Loucy (cell line): Measurements from ENCODE around the gene TSPAN31.

Source experiments
- H2AFZ ChIP-seq: fragments of 200-600 bp; sonication (generic); 2 replicates; pipeline ENCODE4 v1.6.0; 2016; ENCODE audit warnings: antibody characterized with exemption, mild to moderate bottlenecking, low read length, moderate library complexity
- H3F3A ChIP-seq: fragments of 200-600 bp; 2 replicates; pipeline ENCODE4 v1.6.0; 2016; ENCODE audit warnings: antibody characterized with exemption, low read depth, mild to moderate bottlenecking
- H3K27me3 ChIP-seq: fragments of 200-600 bp; sonication (generic); 2 replicates; pipeline ENCODE4 v1.6.1; 2014; ENCODE audit warnings: low read length, mild to moderate bottlenecking; ENCODE audit not compliant: insufficient read depth, poor library complexity, severe bottlenecking
- H3K36me3 ChIP-seq: fragments of 200-600 bp; sonication (generic); 2 replicates; pipeline ENCODE4 v1.6.1; 2016; ENCODE audit warnings: low read length; ENCODE audit not compliant: insufficient read depth
- H3K4me1 ChIP-seq: fragments of 200-600 bp; sonication (generic); 2 replicates; pipeline ENCODE4 v1.5.1; 2014; ENCODE audit warnings: low read length, mild to moderate bottlenecking; ENCODE audit not compliant: insufficient read depth, poor library complexity, severe bottlenecking
- H3K4me2 ChIP-seq: fragments of 200-600 bp; sonication (generic); 2 replicates; pipeline ENCODE4 v1.6.0; 2014; ENCODE audit warnings: antibody characterized with exemption, low read length, low read depth, mild to moderate bottlenecking; ENCODE audit not compliant: poor library complexity, severe bottlenecking
- H3K4me3 ChIP-seq: fragments of 200-600 bp; sonication (generic); 2 replicates; pipeline ENCODE4 v1.5.1; 2014; ENCODE audit warnings: low read length, mild to moderate bottlenecking, mixed read lengths; ENCODE audit not compliant: poor library complexity, severe bottlenecking
- H3K79me2 ChIP-seq: fragments of 200-600 bp; sonication (generic); 2 replicates; pipeline ENCODE4 v1.6.1; 2014; ENCODE audit warnings: low read length; ENCODE audit not compliant: insufficient read depth
- H3K9ac ChIP-seq: fragments of 200-600 bp; sonication (generic); 2 replicates; pipeline ENCODE4 v1.6.0; 2014; ENCODE audit warnings: mild to moderate bottlenecking, low read depth, low read length, moderate library complexity; ENCODE audit not compliant: poor library complexity, severe bottlenecking
- H3K9me2 ChIP-seq: fragments of 200-600 bp; sonication (generic); replicated peaks from 2 replicates; pipeline ENCODE4 v1.6.1; 2016; ENCODE audit warnings: low read depth, low read length, mixed read lengths
- H3K9me3 ChIP-seq: fragments of 200-600 bp; sonication (generic); 2 replicates; pipeline ENCODE4 v1.6.1; 2014; ENCODE audit warnings: mild to moderate bottlenecking, antibody characterized with exemption, low read length, low read depth; ENCODE audit not compliant: insufficient read depth
- H4K20me1 ChIP-seq: fragments of 200-600 bp; sonication (generic); 2 replicates; pipeline ENCODE4 v1.6.0; 2014; ENCODE audit warnings: antibody characterized with exemption, low read length, mild to moderate bottlenecking; ENCODE audit not compliant: insufficient read depth, poor library complexity, severe bottlenecking
- EZH2phosphoT487 ChIP-seq: fragments of 200-600 bp; IDR thresholded peaks from 2 replicates; pipeline ENCODE4 v1.6.1; 2018; ENCODE audit warnings: antibody characterized with exemption, mild to moderate bottlenecking, moderate library complexity, borderline replicate concordance
- TF ChIP-seq, protein P1 (sequence below): fragments of 200-600 bp; sonication (generic); conservative IDR thresholded peaks from 2 replicates; pipeline ENCODE4 v1.5.1; 2014; ENCODE audit warnings: mild to moderate bottlenecking, antibody characterized with exemption, low read length

TSPAN31 gene

DNA sequence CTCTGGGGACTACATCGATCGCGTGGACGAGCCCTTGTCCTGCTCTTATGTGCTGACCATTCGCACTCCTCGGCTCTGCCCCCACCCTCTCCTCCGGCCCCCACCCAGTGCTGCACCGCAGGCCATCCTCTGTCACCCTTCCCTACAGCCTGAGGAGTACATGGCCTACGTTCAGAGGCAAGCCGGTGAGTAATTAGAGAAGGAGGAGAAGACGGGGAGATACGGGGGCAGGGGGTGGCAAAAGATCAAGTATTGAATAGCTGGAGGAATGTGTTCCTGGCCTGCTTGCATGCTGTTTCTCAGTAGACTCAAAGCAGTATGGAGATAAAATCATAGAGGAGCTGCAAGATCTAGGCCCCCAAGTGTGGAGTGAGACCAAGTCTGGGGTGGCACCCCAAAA is 29.1 kb upstream of the TSPAN31 start:
- Histone ChIP-seq H2AFZ (no peak overlapping the region), H3F3A (no peaks in the 10 kb centered on the region), H3K79me2 (no peaks in the 10 kb centered on the region), H4K20me1 (no peaks in the 10 kb centered on the region), H3K4me1 (no peaks in the 10 kb centered on the region), H3K9me3 (no peaks in the 10 kb centered on the region), H3K4me3 (no peak overlapping the region), H3K36me3 (peaks cover 44% of the 10 kb centered on the region; the same call in 1 of the 2 replicates), H3K27me3 (no peaks in the 10 kb centered on the region), H3K9me2 (no peaks in the 10 kb centered on the region), H3K9ac (no peak overlapping the region), H3K4me2 (no peak overlapping the region)
- TF ChIP-seq, protein P1, sequence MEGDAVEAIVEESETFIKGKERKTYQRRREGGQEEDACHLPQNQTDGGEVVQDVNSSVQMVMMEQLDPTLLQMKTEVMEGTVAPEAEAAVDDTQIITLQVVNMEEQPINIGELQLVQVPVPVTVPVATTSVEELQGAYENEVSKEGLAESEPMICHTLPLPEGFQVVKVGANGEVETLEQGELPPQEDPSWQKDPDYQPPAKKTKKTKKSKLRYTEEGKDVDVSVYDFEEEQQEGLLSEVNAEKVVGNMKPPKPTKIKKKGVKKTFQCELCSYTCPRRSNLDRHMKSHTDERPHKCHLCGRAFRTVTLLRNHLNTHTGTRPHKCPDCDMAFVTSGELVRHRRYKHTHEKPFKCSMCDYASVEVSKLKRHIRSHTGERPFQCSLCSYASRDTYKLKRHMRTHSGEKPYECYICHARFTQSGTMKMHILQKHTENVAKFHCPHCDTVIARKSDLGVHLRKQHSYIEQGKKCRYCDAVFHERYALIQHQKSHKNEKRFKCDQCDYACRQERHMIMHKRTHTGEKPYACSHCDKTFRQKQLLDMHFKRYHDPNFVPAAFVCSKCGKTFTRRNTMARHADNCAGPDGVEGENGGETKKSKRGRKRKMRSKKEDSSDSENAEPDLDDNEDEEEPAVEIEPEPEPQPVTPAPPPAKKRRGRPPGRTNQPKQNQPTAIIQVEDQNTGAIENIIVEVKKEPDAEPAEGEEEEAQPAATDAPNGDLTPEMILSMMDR, result no peak
- no peak for TF ChIP-seq EZH2phosphoT487

DNA sequence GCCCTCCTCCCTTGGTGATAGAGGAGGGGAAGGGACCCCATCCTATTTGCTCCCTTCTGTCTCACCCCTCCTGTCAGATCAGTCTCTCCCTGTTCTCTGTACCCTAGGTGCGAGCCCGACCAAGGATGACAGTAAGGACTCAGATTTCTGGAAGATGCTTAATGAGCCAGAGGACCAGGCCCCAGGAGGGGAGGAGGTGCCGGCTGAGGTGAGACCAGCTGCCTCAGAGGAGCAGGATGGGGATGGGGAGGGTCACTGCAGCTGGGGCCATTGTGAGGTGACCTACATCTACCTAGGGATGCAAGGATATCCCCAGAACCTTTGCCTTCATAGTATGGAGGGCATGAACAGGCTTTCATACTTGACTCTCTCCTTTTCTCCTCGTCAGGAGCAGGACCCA is 28.5 kb upstream of the TSPAN31 start:
- H3K9me3 ChIP-seq, result no peaks in the 10 kb centered on the region
- peaks cover 44% of the 10 kb centered on the region; the same call in 1 of the 2 replicates for H3K36me3 ChIP-seq
- no peaks in the 10 kb centered on the region for H3F3A ChIP-seq
- H3K27me3 ChIP-seq, result no peaks in the 10 kb centered on the region
- no peak overlapping the region for H3K4me2 ChIP-seq
- no peaks in the 10 kb centered on the region for H4K20me1 ChIP-seq
- H3K9me2 ChIP-seq, result no peaks in the 10 kb centered on the region
- H3K9ac ChIP-seq, result no peak overlapping the region
- no peaks in the 10 kb centered on the region for H3K79me2 ChIP-seq
- no peak for TF ChIP-seq EZH2phosphoT487
- TF ChIP-seq, protein P1, result no peak
- no peak overlapping the region for H3K4me3 ChIP-seq
- no peak overlapping the region for H2AFZ ChIP-seq
- no peaks in the 10 kb centered on the region for H3K4me1 ChIP-seq

DNA sequence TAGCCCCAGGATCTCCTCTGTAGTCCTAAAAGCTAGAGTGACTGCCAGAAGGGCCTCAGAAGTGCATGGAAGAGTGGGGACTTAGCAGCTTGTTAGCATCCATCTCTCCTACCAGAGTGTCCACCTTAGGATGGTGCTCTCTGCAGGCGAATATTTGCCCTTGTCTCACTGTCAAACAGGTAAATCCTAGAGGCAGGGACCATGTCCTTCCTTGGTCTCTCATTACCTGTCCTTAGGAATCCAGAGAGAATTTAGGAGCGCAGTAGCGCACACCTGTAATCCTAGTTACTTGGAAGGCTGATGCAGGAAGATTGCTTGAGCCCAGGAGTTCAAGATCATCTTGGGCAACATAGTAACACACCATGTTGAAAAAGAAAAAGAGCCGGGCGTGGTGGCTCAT is 27.7 kb upstream of the TSPAN31 start:
- H3K79me2 ChIP-seq, result no peaks in the 10 kb centered on the region
- no peaks in the 10 kb centered on the region for H3K9me2 ChIP-seq
- H4K20me1 ChIP-seq, result no peaks in the 10 kb centered on the region
- no peaks in the 10 kb centered on the region for H3K9me3 ChIP-seq
- no peak overlapping the region for H2AFZ ChIP-seq
- TF ChIP-seq EZH2phosphoT487, result no peak
- TF ChIP-seq, protein P1, result no peak
- H3K4me3 ChIP-seq, result no peak overlapping the region
- H3K27me3 ChIP-seq, result no peaks in the 10 kb centered on the region
- H3K36me3 ChIP-seq, result peaks cover 44% of the 10 kb centered on the region; the same call in 1 of the 2 replicates
- H3K4me2 ChIP-seq, result no peak overlapping the region
- no peak overlapping the region for H3K9ac ChIP-seq
- no peaks in the 10 kb centered on the region for H3K4me1 ChIP-seq
- no peaks in the 10 kb centered on the region for H3F3A ChIP-seq
